GM19328 (cell line): Measurements from ENCODE around the gene SMC6.

Experiments
- ATAC-seq: cut with Tn5 transposase; IDR thresholded peaks from one replicate; pipeline ENCODE4 v1.9.1; 2021; ENCODE audit warnings: mild to moderate bottlenecking, moderate library complexity; ENCODE audit not compliant: unreplicated experiment

SMC6 gene

DNA sequence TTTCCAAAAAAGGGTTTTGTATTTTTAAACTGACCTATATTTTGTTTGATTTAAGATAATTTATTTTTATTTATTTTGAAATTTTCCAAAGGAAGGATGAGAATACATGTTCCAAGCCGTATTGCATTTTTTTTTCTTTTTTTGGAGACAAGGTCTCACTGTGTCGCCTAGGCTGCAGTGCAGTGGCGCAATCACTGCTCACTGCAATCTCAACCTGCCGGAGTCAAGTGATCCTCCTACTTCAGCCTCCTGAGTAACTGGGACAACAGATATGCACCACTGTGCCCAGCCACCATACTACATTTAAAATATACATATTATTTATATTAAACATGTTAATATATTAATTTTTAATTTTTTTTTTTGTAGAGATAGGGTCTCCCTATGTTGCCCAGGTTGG is 15.3 kb upstream of the SMC6 start:
- ATAC-seq, result no peak

DNA sequence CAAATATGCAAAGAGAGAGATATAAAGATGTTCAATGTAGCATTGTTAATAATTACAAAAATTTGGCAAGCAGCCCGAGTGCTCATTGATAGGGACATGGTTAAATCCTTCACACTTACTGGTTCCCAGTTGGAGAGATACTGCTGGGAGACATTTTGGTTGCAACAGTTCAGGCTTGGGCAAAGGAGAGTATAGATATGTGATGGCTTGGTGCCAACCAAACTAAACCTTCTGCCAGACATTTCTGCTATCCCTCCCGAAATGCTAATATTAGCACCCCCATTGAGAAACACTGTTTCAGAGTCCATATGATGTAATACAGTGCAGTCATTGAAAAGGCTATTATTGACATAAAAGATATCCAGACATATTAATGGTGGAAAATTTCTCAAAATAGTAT is 11.8 kb upstream of the SMC6 start:
- no peak for ATAC-seq

DNA sequence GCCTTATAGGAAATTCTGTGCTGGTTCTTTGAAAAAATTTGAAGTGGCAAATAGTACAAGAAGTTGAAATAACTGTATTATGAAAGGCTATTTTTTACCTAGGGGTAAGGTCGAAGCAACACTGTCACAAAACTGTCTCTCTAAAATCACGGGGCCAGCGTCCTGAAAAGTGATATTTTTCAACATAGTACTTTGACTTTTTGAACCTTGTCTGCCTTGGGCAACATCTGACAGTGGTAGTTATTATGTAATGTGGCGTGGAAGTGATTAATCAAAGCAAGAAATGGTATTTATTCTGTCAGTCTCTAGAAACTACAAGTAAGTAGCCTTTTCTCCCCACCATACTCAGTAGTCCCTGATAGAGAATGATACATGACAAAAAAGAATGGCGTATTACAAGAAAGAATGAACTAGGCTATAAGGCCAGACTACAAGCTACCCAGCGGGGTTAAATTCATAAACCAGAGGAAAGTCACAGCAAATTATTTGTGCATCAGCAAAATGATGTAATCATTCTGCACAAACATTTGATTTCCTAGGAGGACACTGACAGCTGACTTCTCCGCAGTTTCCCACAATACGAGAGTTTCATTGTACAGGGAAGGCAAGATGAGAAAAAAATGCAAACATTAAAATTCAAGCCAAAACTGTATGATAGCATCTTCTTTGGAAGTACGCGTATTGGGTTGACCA is 10.2 kb upstream of the SMC6 start:
- ATAC-seq, result no peak

DNA sequence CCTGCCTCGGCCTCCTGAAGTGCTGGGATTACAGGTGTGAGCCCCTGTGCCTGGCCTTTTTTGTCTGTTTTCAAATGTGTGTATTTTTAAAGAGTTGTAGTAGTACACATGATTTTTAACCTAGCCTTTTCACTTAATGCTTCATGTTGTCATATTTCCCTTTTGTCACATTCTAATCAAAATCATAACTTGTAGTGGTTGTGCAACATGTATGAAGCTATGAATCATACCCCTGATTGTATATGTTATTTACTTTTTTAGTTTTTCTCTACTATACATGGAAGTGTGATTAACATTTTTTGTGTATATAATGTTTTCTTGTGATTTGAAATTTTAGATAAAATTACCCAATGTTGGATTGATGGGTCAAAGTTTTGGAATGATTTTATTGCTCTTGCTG is 8.8 kb upstream of the SMC6 start:
- no peak for ATAC-seq

DNA sequence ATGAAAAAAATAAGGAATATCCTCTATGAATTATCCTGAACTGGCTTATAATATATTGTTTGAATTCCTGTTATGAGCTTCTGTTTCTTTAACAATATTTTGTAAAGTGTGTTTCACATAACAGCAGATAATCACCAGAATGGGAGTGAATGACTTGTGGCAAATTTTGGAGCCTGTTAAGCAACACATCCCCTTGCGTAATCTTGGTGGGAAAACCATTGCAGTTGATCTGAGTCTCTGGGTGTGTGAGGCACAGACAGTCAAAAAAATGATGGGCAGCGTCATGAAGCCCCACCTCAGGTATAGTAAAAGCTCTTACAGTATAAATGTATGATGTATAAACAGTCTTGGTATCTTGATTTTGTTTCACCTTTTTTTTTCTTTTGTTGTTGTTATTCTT is 6.2 kb upstream of the SMC6 start:
- no peak for ATAC-seq

DNA sequence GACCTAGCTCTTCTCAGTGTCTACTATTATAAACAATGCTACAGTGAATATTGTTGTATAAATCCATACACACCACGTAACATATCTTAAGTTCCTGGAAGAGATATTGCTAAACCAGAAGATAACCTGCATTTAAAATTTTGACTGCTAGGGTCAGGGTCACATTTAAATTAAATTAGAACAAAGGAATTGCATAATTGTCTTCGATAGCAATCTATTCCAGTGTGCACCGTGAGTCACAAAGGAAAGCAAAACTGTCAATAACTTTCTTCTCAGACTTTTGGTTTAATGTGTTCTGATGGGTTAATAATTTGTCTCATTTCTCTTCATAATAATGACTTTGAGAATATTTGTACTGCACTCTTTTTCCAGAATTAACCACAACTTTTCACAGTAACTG is 4.5 kb upstream of the SMC6 start:
- no peak for ATAC-seq

DNA sequence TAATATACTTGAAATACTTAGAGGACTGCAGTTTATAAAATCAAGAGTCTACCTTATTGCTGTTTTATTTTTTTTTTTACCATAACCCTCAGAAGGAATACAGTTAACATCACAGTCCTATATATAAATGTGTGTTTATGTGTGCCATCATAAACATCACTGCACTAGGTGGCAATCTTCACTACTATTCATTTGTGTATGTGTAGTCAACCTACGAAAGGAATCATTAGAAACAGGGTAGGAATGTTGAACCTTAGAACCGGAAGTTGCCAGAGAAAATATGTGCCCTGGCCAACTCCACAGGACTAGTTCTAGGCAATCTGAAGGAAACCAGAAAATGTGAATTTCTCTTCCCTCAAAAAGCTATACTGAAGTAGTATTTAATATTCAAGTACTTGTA is 3.7 kb upstream of the SMC6 start:
- ATAC-seq, result no peak

DNA sequence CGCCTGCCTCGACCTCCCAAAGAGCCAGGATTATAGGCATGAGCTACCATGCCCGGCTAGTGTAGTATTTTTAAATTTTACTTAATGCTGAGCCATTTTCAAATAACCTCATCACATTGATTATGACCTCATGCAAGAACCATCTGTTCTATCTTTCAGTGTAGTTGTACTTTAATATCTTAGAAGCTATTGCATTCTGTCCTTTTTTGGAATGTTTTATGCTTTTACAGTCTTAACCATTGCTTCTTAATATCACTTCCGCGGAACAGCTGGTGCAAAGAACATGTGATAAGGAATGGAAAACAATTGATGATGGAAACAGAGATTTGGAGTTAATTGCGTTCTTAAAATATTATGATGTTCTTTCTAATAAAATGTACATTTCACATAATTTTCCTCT is 3.1 kb upstream of the SMC6 start:
- ATAC-seq, result no peak

DNA sequence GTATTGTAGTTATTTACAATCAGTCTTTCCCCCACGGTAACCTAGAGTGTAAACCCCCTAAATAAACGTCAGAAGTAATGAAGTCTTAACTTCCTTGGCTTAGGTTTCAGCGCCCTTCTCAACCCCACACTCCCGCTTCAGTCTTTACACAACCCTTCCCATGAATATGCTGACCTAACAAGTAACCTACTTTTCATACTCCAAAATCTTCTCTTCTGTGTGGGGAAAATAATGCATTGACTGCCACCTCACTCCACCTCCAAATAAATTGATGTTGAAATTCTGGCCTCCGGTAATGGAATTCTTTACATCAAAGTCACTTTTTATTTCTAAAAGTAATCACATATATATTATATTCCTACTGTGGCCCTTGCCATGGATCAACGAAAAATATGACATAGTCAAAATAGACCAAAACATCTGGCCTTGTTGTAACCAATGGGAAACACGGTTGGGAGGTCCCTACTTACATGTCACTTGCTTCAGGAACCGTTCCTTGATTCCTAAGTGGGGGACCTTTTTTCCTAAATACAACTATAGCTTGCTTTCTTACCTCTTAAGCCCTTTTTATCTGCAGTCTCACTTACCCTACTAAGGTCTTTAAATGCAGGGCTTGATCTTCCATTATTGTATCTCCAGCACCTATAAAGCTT is 1.3 kb upstream of the SMC6 start:
- no peak for ATAC-seq

DNA sequence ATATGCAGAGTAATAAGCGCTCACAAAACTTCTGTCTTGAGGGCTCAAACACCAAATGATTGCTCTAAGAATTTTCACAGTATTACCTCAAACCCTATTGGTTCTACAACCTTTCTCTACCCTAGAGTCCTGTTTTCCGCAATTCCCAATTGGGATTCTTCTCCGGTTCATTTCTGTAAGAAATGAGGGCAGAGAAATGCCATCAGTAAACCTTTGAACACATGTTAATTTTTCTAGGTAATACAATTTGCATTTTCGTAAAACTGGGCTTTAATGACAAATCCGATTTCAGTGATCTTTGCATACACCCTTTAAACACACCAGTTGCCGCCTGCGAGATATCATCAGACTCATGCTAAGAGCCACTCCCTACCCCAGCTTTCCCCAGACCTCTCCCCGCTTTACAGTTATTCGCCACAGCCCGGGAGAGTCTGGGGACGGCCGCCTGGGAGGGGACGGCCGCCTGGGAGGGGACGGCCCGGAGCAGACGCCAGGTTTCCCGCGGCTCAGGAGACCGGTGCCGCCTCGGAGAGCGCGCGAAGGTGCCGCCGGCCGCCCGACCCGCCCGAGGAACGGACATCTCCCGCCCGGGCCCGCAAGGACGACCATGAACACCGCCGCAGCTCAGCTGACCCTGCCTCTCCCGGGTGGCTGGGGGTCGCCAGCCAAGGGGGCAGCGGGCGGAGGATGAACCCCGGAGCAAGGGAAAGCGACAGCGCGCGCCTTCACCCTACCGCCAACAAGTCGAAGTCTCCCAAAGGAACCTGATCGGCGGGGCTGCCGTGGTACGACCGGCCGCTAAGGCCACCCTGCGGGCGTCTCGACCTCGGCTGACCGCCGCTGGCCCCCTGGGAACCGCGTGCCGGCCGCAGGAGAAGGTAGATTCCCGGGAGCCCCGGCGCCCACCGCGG is 463 bp downstream of the SMC6 start:
- peak; percentile 30 for ATAC-seq

DNA sequence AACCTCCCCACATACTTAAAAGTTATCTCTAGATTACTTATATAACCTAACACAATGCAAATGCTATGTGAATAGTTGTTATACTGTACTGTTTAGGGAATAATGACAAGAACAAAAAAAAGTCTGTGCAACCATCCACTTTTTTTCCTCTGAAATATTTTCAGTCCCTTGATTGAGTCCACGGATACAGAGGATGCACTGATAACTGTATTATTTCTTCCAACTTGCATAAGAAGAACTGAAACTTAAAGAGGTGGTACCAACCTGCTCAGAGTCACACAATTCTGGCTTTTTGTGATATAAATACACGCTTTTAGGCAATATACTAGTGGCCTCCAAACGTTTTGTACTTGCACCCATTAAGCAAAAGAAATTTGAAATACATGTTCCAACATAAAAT is 1.4 kb downstream of the SMC6 start:
- no peak for ATAC-seq

DNA sequence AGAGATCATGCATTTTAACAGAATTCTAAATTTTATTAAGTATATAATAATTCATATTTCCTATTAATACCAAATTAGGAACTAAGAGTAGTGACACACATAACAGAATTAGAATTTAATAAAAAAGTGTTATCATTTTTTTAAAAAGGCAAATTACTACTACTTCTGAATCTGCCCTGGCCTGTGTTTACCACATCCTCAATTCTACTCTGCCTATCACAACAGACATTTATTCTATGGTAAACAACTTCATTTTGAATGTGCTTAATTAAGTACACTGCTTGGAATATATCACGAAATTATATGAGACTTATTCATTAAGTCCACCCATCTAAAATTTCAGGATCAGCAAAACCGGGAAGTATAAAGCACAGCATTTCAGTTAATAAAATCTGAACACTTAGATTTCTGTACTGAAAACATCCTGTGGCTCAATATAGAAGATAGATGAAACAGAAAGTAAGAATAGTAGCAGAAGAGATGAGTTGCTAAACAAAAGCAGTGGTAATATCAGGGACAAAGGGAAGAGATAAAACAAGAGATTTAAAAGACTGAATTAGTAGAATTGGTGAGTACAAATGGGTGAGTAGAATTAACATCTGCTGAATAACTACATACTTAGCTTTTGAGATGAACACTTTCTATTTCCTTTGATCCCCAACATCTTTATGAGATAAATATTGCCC is 3.7 kb downstream of the SMC6 start:
- peak; percentile 24 for ATAC-seq

DNA sequence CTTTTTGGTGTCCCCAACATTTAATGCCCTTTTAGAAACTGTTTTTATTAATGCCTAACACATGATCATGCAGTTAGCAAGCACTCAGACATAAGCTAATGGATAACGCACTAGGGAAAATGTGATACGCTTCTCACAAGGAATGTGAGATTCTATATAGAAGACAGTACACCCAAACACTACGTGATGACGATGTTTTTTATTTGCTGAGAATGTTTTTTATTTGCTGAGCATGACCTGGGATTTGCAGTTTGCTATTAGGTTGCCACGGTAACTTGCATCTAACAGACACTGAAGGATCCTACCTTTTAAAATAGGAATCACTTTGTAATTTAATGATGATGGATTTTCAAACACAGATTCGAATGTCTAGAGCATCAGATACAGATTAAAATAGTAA is 4.9 kb downstream of the SMC6 start:
- ATAC-seq, result no peak

DNA sequence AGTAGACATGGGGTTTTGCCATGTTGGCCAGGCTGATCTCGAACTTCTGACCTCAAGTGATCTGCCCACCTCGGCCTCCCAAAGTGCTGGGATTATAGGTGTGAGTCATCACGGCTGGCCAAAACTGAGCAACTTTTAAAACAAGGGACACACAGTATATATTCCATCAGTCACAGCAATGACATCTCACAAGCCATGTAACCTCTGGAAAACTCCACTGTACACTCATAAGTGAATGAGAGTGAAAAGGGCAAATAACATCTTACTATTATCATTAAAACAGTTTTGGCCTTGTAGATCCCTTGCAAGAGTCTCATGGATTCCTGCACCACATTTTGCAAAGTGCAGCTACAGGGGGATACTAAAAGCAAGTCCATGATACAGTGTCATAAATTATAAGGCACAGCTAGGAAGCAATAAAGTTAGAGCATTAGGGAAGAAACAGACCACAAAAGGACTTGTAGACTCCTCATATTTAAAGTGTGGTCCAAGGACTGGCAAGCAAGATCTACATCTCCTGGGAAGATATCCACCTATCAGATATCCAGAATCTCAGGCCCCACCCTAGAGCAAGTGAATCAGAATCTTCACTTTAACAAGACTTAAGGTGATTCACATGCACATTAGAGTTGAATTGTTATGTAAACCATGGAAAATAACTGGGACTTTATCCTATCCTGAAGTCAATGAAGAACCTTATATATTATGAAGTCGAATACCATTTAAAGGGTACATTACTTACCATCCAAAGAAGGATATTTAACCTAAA is 5.7 kb downstream of the SMC6 start:
- ATAC-seq, result no peak

DNA sequence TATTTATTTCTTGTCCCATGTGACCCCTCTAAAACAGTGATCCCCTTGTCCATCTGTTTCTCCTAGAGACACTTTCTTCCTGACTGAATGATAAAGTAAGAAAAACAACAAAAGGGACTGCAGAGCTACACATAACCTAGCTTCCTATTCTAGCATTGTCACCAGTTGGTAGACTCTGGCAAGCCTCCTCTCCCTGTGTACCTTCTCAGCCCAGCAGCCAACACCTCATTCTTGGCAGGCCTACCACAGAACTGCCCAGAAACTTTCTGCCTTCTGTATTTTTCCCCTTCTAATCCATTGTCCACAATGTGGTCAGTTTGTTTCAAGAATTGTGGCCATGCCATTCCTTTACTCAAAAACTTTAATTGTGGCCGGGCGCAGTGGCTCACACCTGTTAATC is 13.4 kb downstream of the SMC6 start:
- ATAC-seq, result no peak

DNA sequence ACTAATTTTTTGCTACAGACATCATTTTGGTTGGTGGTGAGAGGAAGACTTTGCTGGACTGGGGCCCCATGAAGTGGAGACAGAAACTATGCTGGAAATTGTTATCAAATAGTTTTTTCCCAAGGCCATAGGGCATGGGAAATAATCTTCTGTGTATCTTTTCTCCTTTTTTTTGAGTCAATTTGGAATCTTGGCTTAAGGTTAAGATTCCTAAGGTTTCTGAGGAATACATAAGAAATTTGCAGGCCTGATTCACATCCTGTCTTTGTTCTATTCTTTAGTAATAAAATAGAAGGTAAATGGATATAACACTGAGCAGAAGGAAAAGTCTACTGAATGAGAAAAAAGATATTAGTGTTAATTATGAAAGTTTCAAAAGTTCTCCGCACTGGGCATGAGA is 16.6 kb downstream of the SMC6 start:
- ATAC-seq, result no peak

DNA sequence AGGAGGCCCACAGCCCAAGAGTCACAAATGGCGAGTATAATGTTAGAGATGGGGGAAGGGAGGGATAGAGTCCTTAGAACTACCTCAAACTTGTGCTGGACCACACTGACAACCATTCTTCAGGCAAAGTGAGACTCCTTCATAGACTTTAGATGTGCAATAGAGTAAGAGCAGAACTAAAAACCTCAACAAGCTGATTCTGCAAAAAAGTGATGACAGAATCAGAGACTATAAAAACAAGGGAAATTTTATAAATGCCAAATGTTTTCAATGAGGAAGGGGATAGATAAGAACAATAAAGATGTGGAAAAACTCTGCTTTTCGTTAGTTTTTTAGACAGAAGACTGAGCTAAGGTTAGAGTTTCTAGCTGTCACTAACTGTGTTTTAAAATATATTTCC is 17.7 kb downstream of the SMC6 start:
- ATAC-seq, result no peak

DNA sequence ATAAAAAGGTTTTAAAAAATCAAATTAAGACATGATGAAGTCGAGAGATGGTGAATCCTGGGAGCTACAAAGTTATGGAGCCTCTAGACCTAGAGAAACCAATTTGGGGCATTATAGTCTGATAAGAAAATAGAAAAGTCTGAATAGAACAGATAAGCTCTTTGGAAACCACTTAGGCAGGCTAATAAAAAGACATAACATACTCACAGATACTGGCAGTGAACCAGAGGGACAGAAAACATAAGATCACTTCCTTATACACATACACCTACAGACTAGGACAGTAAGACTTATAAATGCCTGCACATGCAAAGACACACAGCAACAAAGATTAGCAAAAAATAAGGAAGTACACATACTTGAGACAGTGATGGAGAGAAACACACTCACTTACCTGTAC is 20.0 kb downstream of the SMC6 start:
- ATAC-seq, result no peak

DNA sequence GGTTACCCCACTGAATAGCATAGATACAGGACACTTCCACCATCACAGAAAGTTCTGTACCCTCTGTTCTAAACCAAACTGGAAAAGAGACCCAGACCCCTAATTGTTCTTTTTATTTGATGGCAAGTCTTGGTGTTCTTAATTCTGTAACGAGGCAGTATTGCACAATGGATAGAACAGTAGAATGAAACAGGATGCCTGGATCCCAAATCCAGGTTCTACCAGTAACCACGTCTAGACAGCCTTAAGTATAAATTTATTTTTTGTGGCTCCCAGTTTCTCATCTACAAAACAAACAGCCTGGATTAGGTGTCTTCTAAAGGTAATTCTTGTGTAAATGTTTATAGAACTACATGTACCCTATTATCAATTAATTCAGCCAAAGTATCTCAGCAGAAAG is 23.7 kb downstream of the SMC6 start:
- ATAC-seq, result no peak

DNA sequence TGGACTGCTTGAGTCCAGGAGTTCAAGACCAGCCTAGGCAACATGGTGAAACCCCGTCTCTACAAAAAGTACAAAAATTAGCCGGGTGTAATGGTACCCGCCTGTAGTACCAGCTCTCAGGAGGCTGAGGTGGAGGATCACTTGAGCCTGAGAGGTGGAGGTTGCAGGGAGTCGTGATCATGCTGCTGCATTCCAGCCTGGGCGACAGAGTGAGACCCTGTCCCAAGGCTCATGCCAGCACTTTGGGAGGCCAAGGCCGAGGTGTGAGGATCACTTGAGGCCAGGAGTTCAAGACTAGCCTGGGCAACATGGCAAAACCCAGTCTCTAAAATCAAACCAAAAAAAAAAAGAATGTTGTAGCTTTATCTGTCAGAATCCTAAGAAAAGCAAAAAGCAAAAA is 25.4 kb downstream of the SMC6 start:
- ATAC-seq, result no peak
